Activated CD4-positive, CD25-positive, alpha-beta regulatory T cell treated with anti-CD3 and anti-CD28 coated beads, Interleukin-2, amount 50 U/mL, for 72 hours (primary cell): ENCODE measurements around the gene SPAG4.

Experiments used
- DNase-seq: peaks from one replicate; pipeline ENCODE4 v3.0.0; 2021

The SPAG4 gene

DNA sequence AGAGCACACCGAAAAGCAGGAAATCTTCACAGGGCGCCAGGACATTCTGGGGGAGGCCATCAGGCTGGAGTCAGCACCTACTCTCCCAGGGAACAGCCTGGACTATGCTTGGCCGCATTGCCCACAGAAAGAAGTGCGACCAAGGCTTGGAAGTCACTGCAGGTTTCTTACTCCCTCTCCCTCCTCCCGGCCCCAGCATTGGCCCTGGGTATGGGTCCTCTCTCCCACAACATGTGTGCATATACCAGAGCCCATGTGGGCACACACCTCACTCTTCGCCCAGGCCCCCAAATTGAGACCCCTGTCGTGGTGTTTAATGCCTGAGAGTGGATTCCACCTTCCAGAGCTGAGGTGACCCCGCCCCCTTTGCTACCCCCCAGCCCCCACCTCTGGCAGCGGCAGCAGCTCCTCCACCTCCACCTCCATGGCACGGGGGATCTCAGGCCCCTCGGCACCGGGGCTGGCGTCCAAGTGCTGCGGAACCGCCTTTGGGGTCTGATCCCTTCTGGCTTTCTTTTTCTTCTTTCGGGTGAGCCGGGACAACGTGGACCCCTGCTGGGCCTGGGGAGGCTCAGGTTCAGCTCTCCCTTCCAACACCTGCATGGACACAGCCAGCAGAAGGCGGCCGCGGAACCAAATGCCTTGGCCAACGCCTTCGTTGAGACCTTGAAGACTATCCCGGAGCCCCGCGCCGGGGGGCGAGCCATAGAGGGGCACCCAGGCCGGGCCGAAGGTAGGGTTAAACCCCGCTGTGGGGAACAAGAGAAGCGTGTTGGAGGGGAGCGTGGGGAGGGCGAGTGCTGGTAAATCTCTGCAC lies 15.2 kb upstream of the SPAG4 start:
- no peak for DNase-seq

DNA sequence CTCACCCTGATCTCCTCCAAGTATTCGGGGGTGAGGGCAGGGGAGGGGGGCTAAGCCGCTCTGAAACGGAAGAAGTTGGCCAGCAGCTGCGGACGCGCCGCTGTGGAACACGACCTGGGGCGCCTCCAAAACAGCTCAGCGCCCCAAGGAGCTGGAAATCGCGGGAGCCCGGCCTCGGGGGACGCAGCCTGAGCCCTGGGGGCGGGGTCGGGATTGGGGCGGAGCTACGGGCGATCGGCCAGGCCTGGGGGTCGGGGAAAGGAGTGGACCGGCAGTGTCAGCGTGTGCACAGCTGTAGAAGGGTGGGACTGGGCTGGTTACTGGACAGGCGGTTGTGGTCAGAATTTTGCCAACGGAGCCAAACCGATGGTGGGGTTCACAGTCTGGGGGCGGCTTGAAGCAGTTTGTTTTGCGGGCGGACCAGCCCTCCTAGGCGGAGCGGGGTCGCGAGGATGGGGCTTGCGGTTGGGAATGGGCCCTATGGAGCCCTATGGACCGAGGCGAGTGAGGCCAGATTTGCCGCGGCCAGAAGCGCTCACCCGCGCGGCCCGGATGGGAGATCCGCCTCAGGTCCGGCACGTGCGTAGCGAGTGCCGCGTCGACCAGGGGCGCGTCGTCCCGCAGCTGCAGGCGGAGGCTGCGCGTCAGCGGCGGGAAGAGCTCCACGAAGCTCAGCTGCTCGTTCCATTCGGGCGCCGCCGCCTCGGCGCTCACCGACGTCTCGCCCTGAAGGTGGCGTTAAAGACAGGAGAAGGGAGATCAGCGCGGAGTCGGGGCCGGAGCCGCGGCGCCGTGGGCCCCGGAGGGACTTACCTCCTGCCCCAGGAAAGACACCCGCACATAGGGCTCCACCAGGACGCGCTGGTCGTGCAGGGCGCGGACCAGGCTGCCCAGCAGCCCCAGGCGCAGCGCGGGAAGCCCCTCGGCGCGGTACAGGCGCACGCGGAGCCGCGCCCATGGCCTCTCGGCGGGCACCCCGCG lies 14.3 kb upstream of the SPAG4 start:
- DNase-seq = peak; percentile 66

GRCh38 chr20:35601990-35602389 lies 13.6 kb upstream of the SPAG4 start:
- no peak for DNase-seq

DNA sequence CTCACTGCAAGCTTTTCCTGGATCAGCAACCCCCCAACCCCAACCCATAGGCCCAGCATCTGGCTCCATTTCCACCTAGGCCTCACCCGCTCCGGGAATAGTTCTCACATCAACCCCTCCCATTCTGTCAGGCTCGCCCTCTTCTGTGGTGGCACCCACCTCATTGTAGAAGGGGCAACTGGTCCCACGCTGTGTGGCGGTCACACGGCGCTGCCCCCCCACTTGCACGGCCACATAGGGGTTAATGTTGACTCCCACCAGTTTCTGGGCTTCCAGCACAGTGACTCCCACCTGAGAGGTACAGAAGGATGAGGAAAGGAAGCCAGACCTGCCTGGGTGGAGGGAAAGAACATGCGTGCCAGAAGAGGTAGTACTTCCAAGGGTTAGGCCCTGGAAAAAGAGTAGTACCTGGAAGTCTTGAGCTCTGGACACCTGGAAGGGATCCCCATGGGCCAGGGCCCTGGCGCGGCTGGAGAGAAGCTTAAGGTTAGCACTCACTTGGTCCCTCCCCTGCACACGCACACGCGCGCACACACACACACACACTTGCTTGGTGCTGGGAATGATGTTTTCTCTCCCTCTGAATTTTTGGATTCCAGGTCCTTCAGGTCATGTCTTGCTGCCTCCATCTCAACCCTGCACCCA lies 12.7 kb upstream of the SPAG4 start:
- DNase-seq = no peak

DNA sequence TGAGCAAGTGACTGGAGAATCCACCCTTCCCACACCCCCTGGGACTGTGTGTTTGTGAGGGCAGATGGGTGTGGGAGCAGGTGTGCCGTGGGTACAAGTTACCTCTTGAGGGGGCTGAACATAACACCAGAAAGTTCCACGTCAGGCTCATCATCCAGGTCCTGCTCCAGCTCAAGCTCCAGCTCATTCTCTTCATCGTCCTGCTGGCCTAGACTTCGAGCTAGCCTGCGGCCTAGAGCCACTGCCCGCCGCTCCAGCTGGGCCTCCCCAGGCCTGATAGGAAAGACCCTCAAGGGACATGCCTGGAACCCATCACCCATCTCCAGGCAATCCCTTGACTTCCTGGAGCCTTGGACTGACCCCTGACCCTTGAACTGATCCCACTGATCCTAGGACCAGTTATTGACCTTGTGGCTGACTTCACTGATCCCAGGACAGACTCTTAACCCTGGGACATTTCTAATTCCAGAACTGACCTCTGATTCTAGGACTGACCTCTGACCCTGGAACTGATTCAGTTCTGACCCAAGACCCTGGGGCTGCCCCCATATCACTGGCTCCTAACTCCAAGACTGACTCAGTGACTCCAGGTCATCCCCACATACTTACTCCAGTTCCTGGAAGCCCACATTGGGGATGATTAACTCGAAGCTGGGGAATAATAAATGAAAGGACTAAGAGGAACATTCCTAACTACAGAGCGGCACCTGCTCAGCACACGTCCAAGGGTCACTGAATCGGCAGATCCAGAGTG lies 11.8 kb upstream of the SPAG4 start:
- no peak for DNase-seq

- DNase-seq = no peak
Measured at GRCh38 chr20:35604449-35604747, 11.2 kb upstream of the SPAG4 start.

DNA sequence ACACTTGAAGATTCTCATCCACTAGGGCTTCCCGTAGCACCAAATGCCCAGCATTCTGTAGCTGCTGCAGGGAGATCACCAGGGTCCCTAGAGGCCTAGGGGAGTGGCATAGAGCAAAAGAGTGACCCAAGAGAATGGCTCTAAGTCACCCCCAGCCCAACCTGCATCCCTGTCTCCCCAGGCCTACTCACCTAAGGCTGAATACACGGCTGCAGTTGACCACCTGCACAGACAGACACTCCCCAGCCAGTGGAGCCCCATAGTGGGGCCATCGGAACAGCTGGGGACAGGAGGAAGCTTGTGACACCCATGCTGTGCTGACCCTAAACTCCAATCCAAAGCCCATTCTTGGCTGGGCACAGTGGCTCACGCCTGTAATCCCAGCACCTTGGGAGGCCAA lies 9.5 kb upstream of the SPAG4 start:
- DNase-seq = no peak

GRCh38 chr20:35607003-35607735 lies 8.5 kb upstream of the SPAG4 start:
- DNase-seq = no peak

DNA sequence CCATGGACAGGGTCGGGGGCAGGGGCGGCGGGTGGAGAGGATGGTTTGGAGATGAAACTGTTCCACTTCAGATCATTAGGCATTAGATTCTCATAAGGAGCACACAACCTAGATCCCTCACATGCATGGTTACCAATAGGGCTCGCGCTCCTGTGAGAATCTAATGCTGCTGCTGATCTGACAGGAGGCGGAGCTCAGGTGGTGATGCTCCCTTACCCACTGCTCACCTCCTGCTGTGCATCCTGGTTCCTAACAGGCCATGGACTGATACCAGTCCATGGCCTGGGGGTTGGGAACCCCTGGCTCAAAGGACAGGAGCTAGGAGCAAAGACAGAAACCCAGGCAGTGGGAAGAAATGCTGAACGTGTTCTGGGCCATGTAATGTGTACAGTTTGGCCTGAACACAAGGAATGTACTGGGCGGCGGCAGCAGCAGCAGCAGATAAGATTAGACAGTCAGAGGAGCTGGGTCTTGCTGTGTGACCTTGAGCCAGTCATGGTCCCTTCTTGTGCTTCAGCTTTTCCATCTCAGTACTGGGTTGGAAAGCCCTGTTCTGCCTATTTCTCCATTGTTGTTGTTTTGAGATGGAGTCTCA lies 4.7 kb upstream of the SPAG4 start:
- no peak for DNase-seq

GRCh38 chr20:35611482-35611881 lies 4.1 kb upstream of the SPAG4 start:
- no peak for DNase-seq

DNA sequence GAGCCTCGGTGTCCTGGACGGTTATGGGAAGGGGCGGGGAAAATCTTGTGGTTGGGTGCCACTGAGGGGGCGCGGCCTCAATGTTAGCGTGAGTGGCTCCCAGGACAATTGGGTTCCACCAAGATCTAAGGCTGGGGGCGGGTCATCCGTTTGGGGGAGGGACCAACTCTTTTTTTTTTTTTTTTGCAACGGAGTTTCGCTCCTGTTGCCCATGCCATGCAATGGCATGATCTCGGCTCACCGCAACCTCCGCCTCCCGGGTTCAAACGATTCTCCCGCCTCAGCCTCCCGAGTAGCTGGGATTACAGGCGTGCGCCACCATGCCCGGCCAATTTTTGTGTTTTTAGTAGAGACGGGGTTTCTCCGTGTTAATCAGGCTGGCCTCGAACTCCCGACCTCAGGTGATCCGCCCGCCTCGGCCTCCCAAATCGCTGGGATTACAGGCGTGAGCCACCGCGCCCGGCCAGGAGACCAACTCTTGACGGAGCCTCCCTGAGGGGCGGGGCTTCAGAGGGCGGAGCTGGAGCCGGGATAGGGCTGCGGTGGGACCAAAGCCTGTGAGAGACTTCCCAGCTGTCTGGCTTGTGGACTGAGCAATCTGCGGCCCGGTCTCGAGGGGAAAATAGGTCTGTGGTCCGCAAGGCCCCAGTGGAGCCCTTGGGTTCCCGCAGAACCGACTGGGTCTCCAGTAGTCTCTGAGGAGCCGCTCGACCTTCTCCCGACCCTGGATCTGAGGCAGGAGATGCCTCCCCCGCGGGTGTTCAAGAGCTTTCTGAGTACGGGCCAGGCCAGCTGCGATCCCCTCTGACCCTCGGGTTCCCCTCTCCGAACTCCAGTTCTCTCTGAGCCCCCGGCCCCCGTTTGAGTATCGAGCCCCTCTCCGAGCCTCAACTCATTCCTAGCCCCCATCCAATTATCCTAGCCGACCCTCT lies 1.1 kb downstream of the SPAG4 start:
- DNase-seq = peak; percentile 62

DNA sequence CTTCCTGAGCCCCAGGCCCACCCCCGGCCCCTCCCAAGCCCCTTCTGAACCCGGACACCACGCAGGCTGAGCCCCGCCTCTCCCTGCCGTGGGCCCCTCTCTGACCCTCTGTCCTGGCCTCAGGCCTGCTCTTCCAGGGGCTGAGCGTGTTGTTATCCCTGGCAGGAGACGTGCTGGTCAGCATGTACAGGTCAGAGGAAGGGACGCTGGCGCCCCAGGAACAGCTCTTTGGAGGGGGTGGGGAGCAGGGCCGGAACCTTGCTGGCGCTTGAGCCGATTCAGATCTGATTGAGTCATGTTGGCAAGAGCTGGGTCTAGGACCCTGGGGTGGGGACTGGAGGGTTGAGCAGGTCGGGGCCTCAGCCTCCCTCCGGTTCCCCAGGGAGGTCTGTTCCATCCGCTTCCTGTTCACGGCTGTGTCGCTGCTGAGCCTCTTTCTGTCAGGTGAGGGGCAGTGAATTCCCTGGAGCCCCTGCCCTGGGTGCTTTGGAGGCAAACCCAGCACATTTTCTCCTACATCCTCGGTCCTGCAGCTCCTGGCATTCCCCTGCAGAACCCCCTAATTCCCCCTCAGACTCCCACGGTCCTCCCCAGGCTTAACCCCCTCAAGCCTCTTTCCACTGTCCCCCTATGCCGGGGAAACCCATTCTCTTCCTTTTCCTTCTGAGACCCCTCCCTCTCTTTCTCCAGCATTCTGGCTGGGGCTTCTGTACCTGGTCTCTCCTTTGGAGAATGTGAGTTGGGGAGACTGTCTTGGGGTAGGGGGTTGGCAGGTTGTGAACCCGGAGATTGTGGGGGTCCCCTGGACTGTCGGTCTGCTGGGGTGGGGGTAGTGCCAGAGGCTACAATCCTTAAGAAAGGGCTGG lies 2.0 kb downstream of the SPAG4 start:
- DNase-seq = peak; percentile 48

DNA sequence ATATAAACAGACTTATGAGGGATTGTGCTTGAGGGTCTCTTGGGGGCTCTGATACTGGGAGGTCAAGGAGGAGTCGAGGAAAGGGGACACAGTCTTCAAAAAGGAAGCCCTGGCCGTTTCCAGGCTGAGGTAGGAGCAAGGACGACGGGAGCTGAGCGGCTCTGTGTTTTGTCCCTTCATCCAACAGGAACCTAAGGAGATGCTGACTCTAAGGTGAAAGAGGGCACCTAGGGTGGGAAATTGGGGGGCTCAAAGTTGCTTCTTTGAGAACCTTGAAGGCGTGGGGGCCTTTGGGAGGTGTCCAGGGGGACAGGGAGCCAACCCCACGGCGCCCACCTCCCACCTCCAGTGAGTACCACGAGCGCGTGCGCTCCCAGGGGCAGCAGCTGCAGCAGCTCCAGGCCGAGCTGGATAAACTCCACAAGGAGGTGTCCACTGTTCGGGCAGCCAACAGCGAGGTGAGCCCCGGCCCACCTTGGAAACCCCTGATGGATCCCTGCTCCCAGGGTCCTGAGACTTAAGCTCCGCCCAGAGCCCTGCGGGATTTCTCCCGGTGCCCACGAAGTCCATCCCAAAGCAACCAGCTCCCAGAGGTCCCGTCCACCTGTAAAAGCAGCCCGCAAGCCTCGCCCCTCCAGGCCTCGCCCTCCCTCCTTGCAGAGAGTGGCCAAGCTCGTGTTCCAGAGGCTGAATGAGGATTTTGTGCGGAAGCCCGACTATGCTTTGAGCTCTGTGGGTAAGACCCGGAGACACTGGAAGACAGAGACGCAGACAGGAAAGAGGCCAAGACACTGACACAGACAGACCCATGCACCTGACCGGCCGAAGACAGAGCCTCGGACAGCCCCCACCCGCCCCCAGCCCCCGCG lies 2.9 kb downstream of the SPAG4 start:
- DNase-seq = no peak

GRCh38 chr20:35619196-35620095 lies 3.8 kb downstream of the SPAG4 start:
- DNase-seq = peak; percentile 78

DNA sequence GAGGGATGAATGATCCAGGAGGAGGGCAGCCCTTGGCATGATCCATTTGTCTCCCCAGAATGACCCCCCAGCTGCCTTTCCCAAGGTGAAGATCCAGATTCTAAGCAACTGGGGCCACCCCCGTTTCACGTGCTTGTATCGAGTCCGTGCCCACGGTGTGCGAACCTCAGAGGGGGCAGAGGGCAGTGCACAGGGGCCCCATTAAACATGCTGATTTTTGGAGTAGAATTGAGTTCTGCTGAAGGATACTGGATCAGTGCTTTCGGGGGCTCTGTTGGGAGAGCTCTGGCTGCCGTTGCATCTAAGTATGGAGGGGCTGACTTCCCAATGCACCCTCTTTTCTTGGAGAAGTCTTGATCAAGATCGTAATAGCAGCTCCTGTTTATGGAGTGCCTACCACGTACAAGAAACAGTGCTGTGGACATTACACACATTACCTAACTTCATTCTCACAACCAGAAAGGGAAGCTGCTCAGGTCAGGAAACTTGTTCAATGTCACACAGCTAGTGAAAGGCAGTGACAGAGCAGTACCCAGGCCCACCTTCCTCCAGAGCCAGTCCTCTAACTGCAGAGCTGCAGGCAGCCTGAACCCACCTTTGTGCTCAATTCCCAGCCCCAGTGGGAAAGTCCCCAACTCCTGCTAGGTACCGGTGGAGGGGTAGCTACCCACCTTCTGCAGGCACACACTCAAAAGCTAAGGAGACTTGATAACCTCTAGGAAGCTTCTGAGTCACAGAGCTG lies 5.4 kb downstream of the SPAG4 start:
- DNase-seq = no peak

DNA sequence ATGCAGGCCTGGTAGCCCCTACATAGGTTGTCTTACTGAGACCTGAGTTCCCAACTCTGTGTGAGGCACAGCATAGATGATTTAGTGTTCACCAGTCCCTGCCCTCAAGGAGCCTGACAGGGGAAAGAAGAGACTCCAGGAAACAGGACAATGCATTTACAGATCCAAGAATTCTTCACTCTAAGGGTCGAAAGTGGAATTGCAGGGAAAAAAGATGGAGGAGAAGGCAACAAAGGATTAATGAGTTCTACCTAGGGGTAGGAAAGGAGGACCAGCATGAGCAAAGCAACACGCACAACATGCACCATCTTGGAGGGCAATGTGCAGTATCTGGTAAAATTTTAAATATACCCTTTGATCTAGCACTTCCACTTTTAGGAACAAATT lies 5.9 kb downstream of the SPAG4 start:
- no peak for DNase-seq
